HG03432 (cell line): ENCODE measurements around the gene CAPN14.
"Not testable (repeated sequence)": the region's sequence is repeated elsewhere in the genome, so short reads cannot be mapped to it uniquely, and the experiment has no call there.

ENCODE experiments used
- ATAC-seq: cut with Tn5 transposase; IDR thresholded peaks from one replicate; pipeline ENCODE4 v1.9.1; 2021; ENCODE audit warnings: mild to moderate bottlenecking, moderate library complexity; ENCODE audit not compliant: unreplicated experiment

The CAPN14 gene

GRCh38 chr2:31200972-31201371 is 16.3 kb downstream of the CAPN14 start:
- no peak for ATAC-seq

DNA sequence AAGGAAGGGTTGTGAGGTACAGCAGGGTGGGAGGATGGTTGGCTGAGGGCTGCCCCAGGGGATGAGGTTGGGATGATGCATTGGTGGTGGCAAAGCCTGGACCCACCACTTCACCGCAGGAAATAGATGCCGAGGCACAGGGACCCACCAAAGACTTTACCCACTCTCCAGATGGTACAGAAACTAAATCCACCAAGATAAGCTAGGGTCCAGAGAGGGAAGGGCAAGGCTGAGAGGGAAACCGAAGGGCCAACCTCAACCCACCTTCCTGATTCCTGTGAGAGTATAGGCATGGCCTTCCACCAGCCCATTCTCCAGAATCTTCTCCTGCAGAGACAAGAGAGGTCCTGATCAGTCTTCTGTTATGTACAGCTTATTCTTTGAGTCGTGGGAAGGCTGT is 18.1 kb downstream of the CAPN14 start:
- no peak for ATAC-seq

GRCh38 chr2:31197669-31198068 is 19.6 kb downstream of the CAPN14 start:
- ATAC-seq = no peak

DNA sequence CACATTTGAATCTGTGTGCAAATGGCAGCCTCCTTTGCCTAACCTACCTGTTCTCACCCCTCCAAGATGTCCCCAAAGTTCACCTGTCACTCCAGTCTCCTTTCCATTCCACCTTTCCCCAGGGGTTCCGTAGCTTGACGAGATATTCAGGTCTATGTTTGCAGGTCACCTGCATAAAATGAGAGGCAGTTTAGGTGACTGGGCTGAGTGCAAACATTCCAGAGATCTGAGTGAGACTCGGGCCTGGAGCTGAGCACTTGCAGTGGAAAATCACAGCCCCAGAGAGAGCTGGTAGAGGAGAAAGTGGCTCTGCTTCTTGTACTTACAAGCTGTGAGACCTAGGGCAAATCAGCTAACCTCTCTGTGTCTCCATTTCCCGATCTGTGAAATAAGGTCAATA is 20.1 kb downstream of the CAPN14 start:
- ATAC-seq = no peak

DNA sequence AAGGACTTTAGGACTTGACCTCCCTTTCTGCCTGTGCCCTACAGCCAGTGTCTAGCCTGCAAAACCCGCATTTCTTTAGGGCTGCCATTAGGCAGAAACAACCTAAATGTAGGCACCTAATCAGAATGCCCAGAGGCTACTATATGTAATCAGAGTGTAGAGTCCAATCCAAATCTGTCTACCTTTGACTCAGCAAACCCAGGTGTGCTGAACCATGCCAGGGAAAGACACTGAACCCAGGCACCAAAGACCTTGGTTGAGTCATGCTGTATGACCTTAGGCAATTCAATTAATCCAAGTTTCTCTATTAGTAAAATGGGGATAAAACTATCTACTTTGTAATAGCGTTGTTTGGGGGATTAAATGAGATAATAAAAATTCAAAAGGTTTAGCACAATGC is 20.7 kb downstream of the CAPN14 start:
- ATAC-seq = no peak

- ATAC-seq = no peak
These were observed 23.5 kb downstream of the CAPN14 start for GRCh38 chr2:31193806-31194205.

GRCh38 chr2:31192851-31193392 is 24.4 kb downstream of the CAPN14 start:
- no peak for ATAC-seq

DNA sequence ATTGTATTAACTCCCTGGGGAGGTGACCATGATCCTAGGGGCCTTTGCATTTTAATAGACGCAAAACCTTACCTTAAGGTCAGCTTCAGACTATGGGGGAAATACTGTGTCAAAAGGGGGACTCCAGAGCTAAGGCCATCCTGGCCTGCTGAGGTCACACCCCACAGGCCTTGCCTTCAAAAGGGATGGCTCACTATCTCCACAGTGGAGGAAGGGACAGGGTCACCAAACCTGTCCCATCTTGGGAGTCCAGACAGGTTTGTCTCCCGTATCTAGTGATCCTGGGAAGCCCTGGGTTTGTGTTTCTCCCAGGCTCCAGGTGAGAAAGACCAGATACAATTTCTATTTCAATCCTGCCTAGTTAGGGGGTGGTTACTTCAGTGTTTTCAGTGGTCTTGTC is 24.9 kb downstream of the CAPN14 start:
- ATAC-seq = no peak

DNA sequence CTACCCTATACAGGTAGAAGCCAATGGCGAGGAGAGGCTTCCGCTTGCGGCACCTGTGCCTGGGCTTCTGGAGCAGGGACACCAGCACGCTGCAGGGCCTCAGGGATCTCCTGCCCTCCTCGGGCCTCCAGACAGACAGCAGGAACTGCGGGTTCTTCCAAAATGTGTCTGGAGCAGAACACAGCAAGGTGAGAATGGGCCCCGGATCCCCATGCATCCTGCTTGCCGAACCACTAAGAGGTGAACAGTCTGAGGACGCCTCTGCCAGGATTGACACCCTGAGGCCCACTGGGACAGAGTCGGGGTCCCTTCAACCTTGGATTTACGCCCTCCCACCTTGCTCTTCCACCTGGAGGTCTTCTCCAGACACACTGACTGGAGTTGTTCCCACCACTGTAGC is 25.4 kb downstream of the CAPN14 start:
- ATAC-seq = no peak

GRCh38 chr2:31190188-31190587 is 27.1 kb downstream of the CAPN14 start:
- ATAC-seq = no peak

GRCh38 chr2:31189141-31189540 is 28.2 kb downstream of the CAPN14 start:
- ATAC-seq = no peak

DNA sequence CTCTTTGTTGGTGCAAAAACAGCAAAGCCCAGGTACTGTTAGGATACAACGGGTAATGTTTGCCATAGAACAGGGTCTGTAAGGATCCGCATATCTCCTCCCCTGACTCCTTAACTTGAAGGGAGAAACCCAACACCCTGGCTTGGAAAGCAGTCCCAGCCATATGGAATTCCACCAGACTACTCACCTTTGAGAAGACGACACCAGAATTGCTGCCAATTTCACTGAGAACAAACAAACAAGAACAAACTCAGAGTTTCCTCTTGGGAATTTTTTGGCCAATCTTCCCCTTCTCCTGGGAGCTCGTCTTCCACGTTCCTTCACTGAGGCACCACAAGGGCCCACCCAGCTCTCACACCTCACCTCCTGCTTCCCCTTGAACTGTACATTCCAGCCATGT is 29.2 kb downstream of the CAPN14 start:
- no peak for ATAC-seq

- no peak for ATAC-seq
These were observed 30.1 kb downstream of the CAPN14 start for GRCh38 chr2:31187166-31187565.

DNA sequence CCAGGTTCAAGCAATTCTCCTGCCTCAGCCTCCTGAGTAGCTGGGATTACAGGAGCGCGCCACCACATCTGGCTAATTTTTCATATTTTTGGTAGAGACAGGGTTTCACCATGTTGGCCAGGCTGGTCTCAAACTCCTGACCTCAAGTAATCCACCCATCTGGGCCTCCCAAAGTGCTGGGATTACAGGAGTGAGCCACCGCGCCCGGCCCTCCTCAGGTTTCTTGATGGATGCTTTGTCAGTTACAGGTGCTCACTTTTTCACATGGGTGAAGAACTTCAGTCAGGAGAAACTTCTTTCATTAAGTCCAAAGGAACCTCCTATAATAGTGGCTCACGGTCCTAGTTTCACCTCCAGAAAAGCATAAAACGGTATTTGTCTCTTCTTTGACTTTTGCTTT is 33.3 kb downstream of the CAPN14 start:
- ATAC-seq = not testable (repeated sequence)

- no peak for ATAC-seq
These were observed 40.6 kb downstream of the CAPN14 start for GRCh38 chr2:31176742-31177141.

- no peak for ATAC-seq
These were observed 46.2 kb downstream of the CAPN14 start for GRCh38 chr2:31171142-31171541.

- peak; percentile 79 for ATAC-seq
These were observed 47.1 kb downstream of the CAPN14 start for GRCh38 chr2:31170071-31170698.

DNA sequence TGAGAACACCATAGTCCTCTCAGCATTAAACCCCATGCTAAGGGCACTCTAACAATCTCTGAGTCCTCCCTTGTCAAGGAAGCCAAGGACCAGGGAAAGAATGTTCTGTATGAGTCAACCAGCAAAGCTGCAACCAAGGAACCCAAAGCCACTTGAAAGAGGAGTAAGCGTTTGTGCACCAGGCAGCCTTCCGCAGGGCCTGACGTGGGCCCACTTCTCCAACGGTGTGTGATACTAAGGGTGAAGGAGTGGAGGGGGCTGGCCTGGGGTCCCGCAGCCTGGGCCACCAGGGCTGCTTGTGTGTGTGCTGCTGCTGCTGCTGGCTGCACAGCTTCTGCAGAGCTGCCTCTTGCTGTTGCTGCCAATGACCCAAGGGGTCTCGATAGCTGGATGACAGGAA is 49.0 kb downstream of the CAPN14 start:
- ATAC-seq = no peak

- ATAC-seq = no peak
These were observed 50.4 kb downstream of the CAPN14 start for GRCh38 chr2:31166925-31167324.

- no peak for ATAC-seq
These were observed 54.2 kb downstream of the CAPN14 start for GRCh38 chr2:31163011-31163539.

DNA sequence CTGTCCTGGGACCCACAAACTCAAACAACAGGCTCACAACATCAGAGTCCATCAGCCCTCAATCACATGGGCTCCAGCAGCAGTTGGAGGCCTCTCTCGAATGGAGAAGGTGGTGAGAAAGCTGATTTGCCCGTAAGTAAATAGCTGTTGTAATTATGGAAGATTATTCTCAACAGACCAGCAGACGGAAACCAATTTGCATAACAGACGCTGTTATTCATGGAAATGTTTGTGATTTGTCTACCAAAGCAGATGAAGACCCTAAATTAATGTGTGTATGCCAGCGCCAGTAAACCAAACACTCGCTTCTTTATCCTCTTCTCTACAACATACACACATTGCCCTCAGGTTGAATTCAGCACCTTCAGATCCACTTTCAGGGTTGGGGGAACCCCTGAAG is 55.7 kb downstream of the CAPN14 start:
- ATAC-seq = no peak

DNA sequence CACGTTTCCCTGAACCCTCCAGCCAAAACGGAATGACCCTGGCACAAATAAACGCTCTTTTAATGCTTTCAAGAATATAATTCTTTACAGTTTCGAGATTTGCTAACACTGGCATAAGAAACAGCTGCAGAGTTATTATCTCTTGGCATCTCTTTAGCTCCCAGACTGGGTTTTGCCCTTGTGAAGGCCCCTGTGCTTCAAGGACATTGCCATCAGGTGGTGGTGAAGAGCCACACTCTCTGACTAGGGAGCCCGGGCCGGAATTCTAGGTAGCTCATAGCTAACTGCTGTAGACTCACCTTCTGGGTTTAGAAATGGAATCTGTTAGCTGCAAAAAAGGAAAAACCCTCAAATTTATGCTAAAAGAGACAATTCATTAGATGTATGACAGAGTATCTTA is 65.8 kb downstream of the CAPN14 start:
- no peak for ATAC-seq

DNA sequence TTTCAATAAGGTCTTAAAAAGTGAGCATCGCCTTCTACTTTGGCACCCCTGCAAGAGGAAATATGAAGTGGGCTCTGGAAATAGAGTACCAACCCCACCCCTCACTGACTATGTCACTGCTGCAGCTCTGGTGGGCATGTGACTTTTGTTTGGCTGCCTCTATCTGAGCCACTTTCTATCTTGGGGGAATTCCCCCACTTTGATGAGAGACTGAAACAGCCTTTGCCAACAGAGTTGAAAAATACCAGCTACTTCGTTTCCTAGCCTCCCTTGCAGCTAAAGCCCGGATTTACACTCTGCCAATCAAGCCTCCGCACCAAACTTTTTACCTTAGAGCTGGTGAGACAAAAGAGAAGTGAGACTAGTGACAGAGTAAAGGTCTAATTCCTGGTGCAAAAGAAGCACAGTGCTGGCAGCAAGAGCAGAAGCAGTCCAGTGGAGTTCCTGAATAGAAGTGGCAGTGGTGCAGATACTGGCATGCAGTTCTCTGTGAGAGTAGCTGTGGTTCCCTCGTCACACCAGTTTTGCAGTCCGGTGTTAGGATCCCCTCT is 67.1 kb downstream of the CAPN14 start:
- ATAC-seq = no peak
